Stimulated activated CD8-positive, alpha-beta memory T cell treated with anti-CD3 and anti-CD28 coated beads, Interleukin-15, amount 100 ng/mL, for 24 hours (primary cell): ENCODE measurements around the gene ZC3H13.

Source experiments
- DNase-seq: peaks from one replicate; pipeline ENCODE4 v3.0.0-alpha.2; 2020; ENCODE audit warnings: low read depth

Gene ZC3H13

GRCh38 chr13:46052319-46053161, at the start of gene ZC3H13:
Gene ZC3H13 (minus strand): TSS chr13:46052746. CDS start chr13:46045507, 7,239 bp downstream.
- DNase-seq = peak; percentile 71

- no peak for DNase-seq
These were observed 49.7 kb upstream of the ZC3H13 start for GRCh38 chr13:46102255-46102605.

- DNase-seq = no peak
These were observed 49.1 kb upstream of the ZC3H13 start for GRCh38 chr13:46101484-46102254.

- DNase-seq = no peak
These were observed 48.5 kb upstream of the ZC3H13 start for GRCh38 chr13:46101002-46101401.

- no peak for DNase-seq
These were observed 47.8 kb upstream of the ZC3H13 start for GRCh38 chr13:46100191-46100815.

GRCh38 chr13:46097663-46098062, 45.1 kb upstream of the ZC3H13 start:
- no peak for DNase-seq

GRCh38 chr13:46097015-46097414, 44.5 kb upstream of the ZC3H13 start:
- no peak for DNase-seq

- DNase-seq = no peak
These were observed 41.9 kb upstream of the ZC3H13 start for GRCh38 chr13:46094478-46094877.

GRCh38 chr13:46088821-46089562, 36.4 kb upstream of the ZC3H13 start:
- no peak for DNase-seq

GRCh38 chr13:46087481-46087880, 34.9 kb upstream of the ZC3H13 start:
- no peak for DNase-seq

- DNase-seq = no peak
These were observed 34.4 kb upstream of the ZC3H13 start for GRCh38 chr13:46086985-46087384.

GRCh38 chr13:46086421-46086922, 33.9 kb upstream of the ZC3H13 start:
- no peak for DNase-seq

GRCh38 chr13:46085737-46086136, 33.2 kb upstream of the ZC3H13 start:
- no peak for DNase-seq

GRCh38 chr13:46082324-46082723, 29.8 kb upstream of the ZC3H13 start:
- DNase-seq = no peak

GRCh38 chr13:46079770-46080169, 27.2 kb upstream of the ZC3H13 start:
- no peak for DNase-seq

GRCh38 chr13:46077265-46077664, 24.7 kb upstream of the ZC3H13 start:
- DNase-seq = no peak

GRCh38 chr13:46076827-46077226, 24.3 kb upstream of the ZC3H13 start:
- no peak for DNase-seq

- DNase-seq = no peak
These were observed 23.3 kb upstream of the ZC3H13 start for GRCh38 chr13:46075811-46076210.

GRCh38 chr13:46071590-46072249, 19.2 kb upstream of the ZC3H13 start:
- DNase-seq = no peak

- no peak for DNase-seq
These were observed 10.7 kb upstream of the ZC3H13 start for GRCh38 chr13:46063292-46063691.

GRCh38 chr13:46062185-46062584, 9.6 kb upstream of the ZC3H13 start:
- no peak for DNase-seq
